Measurements from ENCODE around the gene AGGF1.
A peak's percentile ranks its signal among the peaks of the same experiment; 100 is the strongest.

Gene AGGF1, protein sequence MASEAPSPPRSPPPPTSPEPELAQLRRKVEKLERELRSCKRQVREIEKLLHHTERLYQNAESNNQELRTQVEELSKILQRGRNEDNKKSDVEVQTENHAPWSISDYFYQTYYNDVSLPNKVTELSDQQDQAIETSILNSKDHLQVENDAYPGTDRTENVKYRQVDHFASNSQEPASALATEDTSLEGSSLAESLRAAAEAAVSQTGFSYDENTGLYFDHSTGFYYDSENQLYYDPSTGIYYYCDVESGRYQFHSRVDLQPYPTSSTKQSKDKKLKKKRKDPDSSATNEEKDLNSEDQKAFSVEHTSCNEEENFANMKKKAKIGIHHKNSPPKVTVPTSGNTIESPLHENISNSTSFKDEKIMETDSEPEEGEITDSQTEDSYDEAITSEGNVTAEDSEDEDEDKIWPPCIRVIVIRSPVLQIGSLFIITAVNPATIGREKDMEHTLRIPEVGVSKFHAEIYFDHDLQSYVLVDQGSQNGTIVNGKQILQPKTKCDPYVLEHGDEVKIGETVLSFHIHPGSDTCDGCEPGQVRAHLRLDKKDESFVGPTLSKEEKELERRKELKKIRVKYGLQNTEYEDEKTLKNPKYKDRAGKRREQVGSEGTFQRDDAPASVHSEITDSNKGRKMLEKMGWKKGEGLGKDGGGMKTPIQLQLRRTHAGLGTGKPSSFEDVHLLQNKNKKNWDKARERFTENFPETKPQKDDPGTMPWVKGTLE

DNA sequence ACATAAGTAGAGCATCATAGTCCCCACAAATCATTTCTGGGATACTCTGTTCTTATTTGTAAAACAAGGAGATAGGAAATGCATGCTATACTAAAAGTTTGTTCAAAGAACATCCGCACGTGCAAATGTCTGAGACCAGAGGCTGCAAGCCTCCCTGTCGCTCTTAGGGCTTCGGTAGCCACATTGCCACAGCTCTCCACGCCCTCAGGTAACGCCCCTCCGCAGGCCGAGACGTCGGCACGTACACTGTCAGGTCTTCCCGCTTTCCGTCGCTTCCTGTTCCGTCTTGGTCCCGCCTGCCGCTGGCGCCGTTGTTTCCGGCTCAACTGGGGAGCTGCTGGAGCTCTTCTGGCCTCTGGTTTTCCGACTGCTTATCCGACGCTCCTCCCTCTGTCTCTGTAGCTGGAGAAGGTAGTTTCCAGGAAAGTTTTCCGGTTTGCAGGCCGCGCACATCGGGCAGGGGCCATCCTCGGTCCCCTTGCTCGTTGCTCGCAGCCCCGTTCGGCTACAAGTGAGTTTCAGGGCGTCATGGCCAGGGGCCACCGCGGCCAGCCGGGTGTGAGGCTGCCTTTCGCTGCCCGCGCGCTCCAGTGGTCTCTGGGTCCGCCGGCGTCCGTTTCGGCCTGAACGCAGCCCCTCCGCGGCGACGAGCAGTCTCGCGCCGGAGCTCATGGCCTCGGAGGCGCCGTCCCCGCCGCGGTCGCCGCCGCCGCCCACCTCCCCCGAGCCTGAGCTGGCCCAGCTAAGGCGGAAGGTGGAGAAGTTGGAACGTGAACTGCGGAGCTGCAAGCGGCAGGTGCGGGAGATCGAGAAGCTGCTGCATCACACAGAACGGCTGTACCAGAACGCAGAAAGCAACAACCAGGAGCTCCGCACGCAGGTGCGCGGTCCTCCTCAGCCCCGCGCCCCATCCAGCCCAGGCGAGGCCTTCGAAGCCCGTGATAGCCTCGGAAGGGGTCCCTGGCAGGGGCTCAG is at the start of gene AGGF1:
Gene AGGF1 (plus strand): TSS at position 308 of the 975 bp plus-strand sequence. CDS start 363 bp downstream, at position 671.
- H3K27ac ChIP-seq (ENCODE audit: low read length): peak within 1 kb of the TSS; percentile 48
- peak within 1 kb of the TSS; percentile 92 for H2AFZ ChIP-seq (ENCODE audit: low read depth, low read length)
- H3K9ac ChIP-seq (ENCODE audit: low read length): peak within 1 kb of the TSS; percentile 83
- H3K4me1 ChIP-seq (ENCODE audit: low read length): peaks cover 13% of the 10 kb centered on the region
- H3K4me3 ChIP-seq (ENCODE audit: low read length): peak within 1 kb of the TSS; percentile 84
- H3K9me3 ChIP-seq (ENCODE audit: insufficient read depth, low read length): peaks cover 11% of the 10 kb centered on the region; the same call in 1 of the 2 replicates
- H3K36me3 ChIP-seq (replicated peaks; ENCODE audit: low read depth, low read length): peaks cover 15% of the 10 kb centered on the region
- H3K4me2 ChIP-seq (ENCODE audit: low read length): peak within 1 kb of the TSS; percentile 77
- H3K27me3 ChIP-seq (ENCODE audit: low read depth, low read length): no peaks in the 10 kb centered on the region
- peaks cover 32% of the 10 kb centered on the region for H3K79me2 ChIP-seq (ENCODE audit: low read length)
- no peak for TF ChIP-seq EZH2phosphoT487 (IDR thresholded peaks at IDR 0.05; ENCODE audit: low read depth)
- TF ChIP-seq, protein P1, sequence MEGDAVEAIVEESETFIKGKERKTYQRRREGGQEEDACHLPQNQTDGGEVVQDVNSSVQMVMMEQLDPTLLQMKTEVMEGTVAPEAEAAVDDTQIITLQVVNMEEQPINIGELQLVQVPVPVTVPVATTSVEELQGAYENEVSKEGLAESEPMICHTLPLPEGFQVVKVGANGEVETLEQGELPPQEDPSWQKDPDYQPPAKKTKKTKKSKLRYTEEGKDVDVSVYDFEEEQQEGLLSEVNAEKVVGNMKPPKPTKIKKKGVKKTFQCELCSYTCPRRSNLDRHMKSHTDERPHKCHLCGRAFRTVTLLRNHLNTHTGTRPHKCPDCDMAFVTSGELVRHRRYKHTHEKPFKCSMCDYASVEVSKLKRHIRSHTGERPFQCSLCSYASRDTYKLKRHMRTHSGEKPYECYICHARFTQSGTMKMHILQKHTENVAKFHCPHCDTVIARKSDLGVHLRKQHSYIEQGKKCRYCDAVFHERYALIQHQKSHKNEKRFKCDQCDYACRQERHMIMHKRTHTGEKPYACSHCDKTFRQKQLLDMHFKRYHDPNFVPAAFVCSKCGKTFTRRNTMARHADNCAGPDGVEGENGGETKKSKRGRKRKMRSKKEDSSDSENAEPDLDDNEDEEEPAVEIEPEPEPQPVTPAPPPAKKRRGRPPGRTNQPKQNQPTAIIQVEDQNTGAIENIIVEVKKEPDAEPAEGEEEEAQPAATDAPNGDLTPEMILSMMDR (IDR thresholded peaks at IDR 0.05; ENCODE audit: low read depth, low read length): no peak
- peaks cover 3% of the 10 kb centered on the region; the same call in 1 of the 2 replicates for H4K20me1 ChIP-seq (ENCODE audit: insufficient read depth, low read length)

DNA sequence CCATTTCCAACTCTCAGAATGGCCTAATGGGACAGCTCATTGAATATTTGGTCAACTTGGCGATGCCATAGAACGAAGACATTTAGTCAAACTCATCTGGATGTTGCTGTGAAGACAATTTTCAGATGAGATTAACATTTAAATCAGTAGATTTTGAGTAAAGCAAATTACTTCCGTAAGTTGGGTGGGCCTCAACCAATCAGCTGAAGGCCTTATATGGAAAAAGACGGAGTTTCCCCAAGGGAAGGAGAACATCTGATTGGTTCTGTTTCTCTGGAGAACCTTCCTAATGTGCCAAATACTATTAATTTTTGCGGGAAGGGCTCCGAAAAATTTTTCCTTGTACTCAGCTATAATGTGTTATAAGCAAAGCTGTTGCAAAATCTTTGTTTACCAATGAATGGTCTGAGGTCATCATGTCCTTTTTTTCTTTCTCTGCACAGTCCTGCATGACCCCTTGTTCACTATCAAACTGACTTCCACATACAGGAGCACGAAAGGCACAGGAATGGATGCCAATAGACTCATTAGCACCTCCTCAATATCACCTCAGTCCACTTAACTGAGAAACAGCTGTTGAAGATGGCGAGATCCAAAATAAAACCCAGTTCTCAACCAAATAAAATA is 49.6 kb upstream of the AGGF1 start:
- Histone ChIP-seq H4K20me1 (ENCODE audit: insufficient read depth, low read length) (no peaks in the 10 kb centered on the region), H3K4me3 (ENCODE audit: low read length) (no peak overlapping the region), H3K36me3 (replicated peaks; ENCODE audit: low read depth, low read length) (no peaks in the 10 kb centered on the region), H3K4me1 (ENCODE audit: low read length) (no peaks in the 10 kb centered on the region), H3K9ac (ENCODE audit: low read length) (no peak overlapping the region), H3K27ac (ENCODE audit: low read length) (no peak overlapping the region), H3K4me2 (ENCODE audit: low read length) (no peak overlapping the region), H3K79me2 (ENCODE audit: low read length) (no peaks in the 10 kb centered on the region), H3K27me3 (ENCODE audit: low read depth, low read length) (no peaks in the 10 kb centered on the region), H3K9me3 (ENCODE audit: insufficient read depth, low read length) (no peaks in the 10 kb centered on the region), H2AFZ (ENCODE audit: low read depth, low read length) (no peak overlapping the region)
- TF ChIP-seq EZH2phosphoT487 (IDR thresholded peaks at IDR 0.05; ENCODE audit: low read depth): no peak
- TF ChIP-seq, protein P1 (IDR thresholded peaks at IDR 0.05; ENCODE audit: low read depth, low read length): no peak

DNA sequence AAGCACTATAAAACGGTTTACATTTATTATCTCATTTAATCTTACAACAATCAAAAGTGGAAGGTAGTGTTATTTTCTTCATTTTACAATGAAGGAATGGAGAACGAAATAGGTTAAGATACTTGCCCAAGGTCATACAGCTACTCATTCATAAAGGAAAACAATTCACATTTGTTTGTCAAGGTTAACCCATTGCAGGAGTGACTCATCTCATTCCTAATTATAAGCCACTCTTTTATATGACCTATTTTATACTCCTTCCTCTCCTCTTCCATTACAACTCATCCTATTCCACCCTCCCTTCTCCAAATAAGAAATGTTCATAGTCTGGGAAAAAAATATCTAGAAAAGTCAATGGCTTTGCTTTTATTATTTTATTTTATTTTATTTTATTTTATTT is 47.8 kb upstream of the AGGF1 start:
- Histone ChIP-seq H3K9me3 (ENCODE audit: insufficient read depth, low read length) (no peaks in the 10 kb centered on the region), H3K27me3 (ENCODE audit: low read depth, low read length) (no peaks in the 10 kb centered on the region), H3K4me1 (ENCODE audit: low read length) (peaks cover 4% of the 10 kb centered on the region; the same call in 1 of the 2 replicates), H3K27ac (ENCODE audit: low read length) (no peak overlapping the region), H3K79me2 (ENCODE audit: low read length) (no peaks in the 10 kb centered on the region), H3K9ac (ENCODE audit: low read length) (no peak overlapping the region), H3K4me3 (ENCODE audit: low read length) (no peak overlapping the region), H3K4me2 (ENCODE audit: low read length) (no peak overlapping the region), H2AFZ (ENCODE audit: low read depth, low read length) (no peak overlapping the region), H3K36me3 (replicated peaks; ENCODE audit: low read depth, low read length) (no peaks in the 10 kb centered on the region), H4K20me1 (ENCODE audit: insufficient read depth, low read length) (no peaks in the 10 kb centered on the region)
- TF ChIP-seq EZH2phosphoT487 (IDR thresholded peaks at IDR 0.05; ENCODE audit: low read depth): no peak
- TF ChIP-seq, protein P1 (IDR thresholded peaks at IDR 0.05; ENCODE audit: low read depth, low read length): no peak
